Mammary epithelial cell (primary cell): ENCODE results near the gene EHD4.

Source experiments
- EZH2 ChIP-seq: IDR thresholded peaks from 2 replicates; pipeline ENCODE4 v1.6.1; 2012; ENCODE audit warnings: low read length, inconsistent platforms, borderline replicate concordance
- TF ChIP-seq, protein P1 (sequence below), 2 donors: IDR thresholded peaks in 1 of 2; conservative IDR thresholded peaks in 1 of 2; 2 replicates each; pipeline ENCODE4 v1.5.1; 2011 to 2012; ENCODE audit warnings: inconsistent platforms in 2 of 2, low read length in 2 of 2, mild to moderate bottlenecking in 2 of 2, control low read depth in 1 of 2, low read depth in 1 of 2; ENCODE audit not compliant: insufficient read depth in 1 of 2; ENCODE audit errors: extremely low read depth in 1 of 2

DNA sequence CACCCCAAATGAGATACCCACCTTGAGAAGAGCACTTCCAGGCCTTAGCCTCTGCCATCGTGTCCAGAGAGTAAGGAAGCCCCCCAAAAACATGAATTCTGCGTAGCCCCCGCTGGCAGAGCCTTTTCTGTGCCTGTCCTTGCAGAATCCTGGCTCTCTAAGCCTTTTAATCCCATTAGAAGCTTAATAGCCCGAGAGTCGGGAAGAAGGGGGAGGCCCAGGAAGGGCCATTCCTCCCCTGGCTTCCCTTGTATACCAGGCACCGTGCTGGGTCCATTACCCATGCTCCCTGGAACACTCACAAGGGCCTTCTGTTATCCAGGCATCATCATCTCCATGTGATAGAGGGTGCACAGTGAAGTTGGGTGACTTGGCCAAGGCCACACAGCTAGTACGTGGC is 85.6 kb downstream of the EHD4 start:
- TF ChIP-seq, protein P1, sequence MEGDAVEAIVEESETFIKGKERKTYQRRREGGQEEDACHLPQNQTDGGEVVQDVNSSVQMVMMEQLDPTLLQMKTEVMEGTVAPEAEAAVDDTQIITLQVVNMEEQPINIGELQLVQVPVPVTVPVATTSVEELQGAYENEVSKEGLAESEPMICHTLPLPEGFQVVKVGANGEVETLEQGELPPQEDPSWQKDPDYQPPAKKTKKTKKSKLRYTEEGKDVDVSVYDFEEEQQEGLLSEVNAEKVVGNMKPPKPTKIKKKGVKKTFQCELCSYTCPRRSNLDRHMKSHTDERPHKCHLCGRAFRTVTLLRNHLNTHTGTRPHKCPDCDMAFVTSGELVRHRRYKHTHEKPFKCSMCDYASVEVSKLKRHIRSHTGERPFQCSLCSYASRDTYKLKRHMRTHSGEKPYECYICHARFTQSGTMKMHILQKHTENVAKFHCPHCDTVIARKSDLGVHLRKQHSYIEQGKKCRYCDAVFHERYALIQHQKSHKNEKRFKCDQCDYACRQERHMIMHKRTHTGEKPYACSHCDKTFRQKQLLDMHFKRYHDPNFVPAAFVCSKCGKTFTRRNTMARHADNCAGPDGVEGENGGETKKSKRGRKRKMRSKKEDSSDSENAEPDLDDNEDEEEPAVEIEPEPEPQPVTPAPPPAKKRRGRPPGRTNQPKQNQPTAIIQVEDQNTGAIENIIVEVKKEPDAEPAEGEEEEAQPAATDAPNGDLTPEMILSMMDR (conservative IDR thresholded peaks at IDR 0.05 in 1 of 2, IDR thresholded peaks at IDR 0.05 in 1 of 2; ENCODE audit: extremely low read depth in 1 of 2, insufficient read depth in 1 of 2, low read depth in 1 of 2, low read length in 2 of 2): no peak
- no peak for TF ChIP-seq EZH2
